GM04503 (cell line): Measurements from ENCODE around the gene HEBP2.

Experiments used
- DNase-seq: peaks from one replicate; pipeline ENCODE4 v3.0.0-alpha.2; 2012; ENCODE audit warnings: low read depth

Gene HEBP2

GRCh38 chr6:138454981-138455706, 51.1 kb downstream of the HEBP2 start:
- no peak for DNase-seq

GRCh38 chr6:138455746-138456400, 51.9 kb downstream of the HEBP2 start:
- DNase-seq, result no peak

GRCh38 chr6:138456401-138456790, 52.4 kb downstream of the HEBP2 start:
- no peak for DNase-seq

- DNase-seq, result no peak
These were observed 57.6 kb downstream of the HEBP2 start for GRCh38 chr6:138461647-138462046.

GRCh38 chr6:138464085-138464484, 60.1 kb downstream of the HEBP2 start:
- DNase-seq, result no peak

GRCh38 chr6:138465007-138465645, 61.1 kb downstream of the HEBP2 start:
- peak; percentile 91 for DNase-seq

GRCh38 chr6:138467901-138468300, 63.9 kb downstream of the HEBP2 start:
- DNase-seq, result no peak

GRCh38 chr6:138468320-138469015, 64.4 kb downstream of the HEBP2 start:
- no peak for DNase-seq
